Frontal cortex (tissue), 1 donor: ENCODE results near the gene TMEM121B. TPM values are rescaled to one million over a fixed set of nuclear protein-coding genes. Genes with fewer than 3 reads are reported as not detected.

Experiments used
- total RNA-seq: library from RNA; depleted of rRNA; stranded (reverse); fragments of >200 nt; gene quantifications from one replicate; pipeline ENCODE4 v1.2.3, GENCODE V29; 2014

Gene TMEM121B
- total RNA-seq, 1 donor from 2014 or later: 9.4 TPM

Other genes starting within 250 kb of the TMEM121B start
- not detected for gene GAB4, start 113.1 kb downstream of the TMEM121B start, total RNA-seq
- gene IL17RA, start 36.4 kb downstream of the TMEM121B start, total RNA-seq: 2.0 TPM
- 33.0 TPM for gene HDHD5, start 37.9 kb upstream of the TMEM121B start, total RNA-seq
- 2.9 TPM for gene ADA2, start 98.1 kb upstream of the TMEM121B start, total RNA-seq
- gene CECR2, start 248.1 kb upstream of the TMEM121B start, total RNA-seq: 2.9 TPM